Psoas muscle (tissue), 8 donors: ENCODE data around the gene CLCN7. TPM values are rescaled to one million over a fixed set of nuclear protein-coding genes. Genes with fewer than 3 reads are reported as not detected.

Experiments used
- ATAC-seq, 4 donors: fragments of 200-7000 bp; cut with Tn5 transposase; one replicate each; pipeline ENCODE4 v1.9.1; 2020; ENCODE audit warnings: moderate library complexity in 3 of 4, mild to moderate bottlenecking in 2 of 4
- DNase-seq, 2 donors: peaks; one replicate each; pipeline ENCODE4 v3.0.0-alpha.2; 2020
- H3K27ac ChIP-seq: fragments of 200-600 bp; one replicate; pipeline ENCODE4 v1.8.0; 2022
- H3K27me3 ChIP-seq, 3 donors: fragments of 200-600 bp in 1 of 3; one replicate each; pipeline versions ENCODE4 v1.6.1 to v1.8.0; 2013 to 2022; ENCODE audit warnings: low read length in 2 of 3, mild to moderate bottlenecking in 2 of 3, moderate library complexity in 1 of 3; ENCODE audit not compliant: insufficient read depth in 3 of 3
- H3K36me3 ChIP-seq, 2 donors: fragments of 200-600 bp in 1 of 2; one replicate each; pipeline versions ENCODE4 v1.6.1 to v1.8.0; 2013 to 2022; ENCODE audit warnings: low read depth in 1 of 2, mild to moderate bottlenecking in 1 of 2, moderate library complexity in 1 of 2; ENCODE audit not compliant: insufficient read depth in 1 of 2
- H3K4me1 ChIP-seq: fragments of 200-600 bp; one replicate; pipeline ENCODE4 v1.8.0; 2022
- H3K4me3 ChIP-seq: fragments of 200-600 bp; one replicate; pipeline ENCODE4 v1.8.0; 2022; ENCODE audit warnings: mild to moderate bottlenecking
- H3K9me3 ChIP-seq: fragments of 200-600 bp; one replicate; pipeline ENCODE4 v1.8.0; 2022
- WGBS, 3 donors: extraction: QIAGEN DNeasy Blood & Tissue Kit; methylation state at CpG; one replicate each; pipeline versions ENCODE4 v1.1.6 to v1.1.7; 2013; 5-methylcytosine and 5-hydroxymethylcytosine counted together
- intact Hi-C, 2 donors: fragments of 100-400 bp; cut with DNase I; formaldehyde crosslinking; loops; one replicate each; pipeline versions ENCODE4 v1.11.0 to v1.14.2; 2022
- polyA plus RNA-seq, 3 donors: library from polyadenylated mRNA; stranded (reverse); fragments of 200-250 nt; gene quantifications; one replicate each; pipeline ENCODE4 v1.2.3, GENCODE V29; 2013
- total RNA-seq, 4 donors: library from RNA; stranded (reverse); fragmentation: NEBNext Ultra II Directional in 2 of 4; extraction: Animal tissue kit (Norgen Biotek cat#: 25700) in 2 of 4; gene quantifications; one replicate each; pipeline versions ENCODE4 v1.2.1 to v1.2.4, GENCODE V29; 2021 to 2023
- TF ChIP-seq, protein P1 (sequence below): fragments of 200-600 bp; IDR thresholded peaks from one replicate; pipeline ENCODE4 v1.8.0; 2022; ENCODE audit warnings: antibody characterized with exemption
- donor health status: healthy with polysubstance abuse.
- donor health status: DM: no; HTN: no; CAD: no; lungs with moderate emphysema.
- donor health status: Bipolar disorder and iron deficiency.
- donor health status: healthy.
- donor health status: DM: yes; HTN: yes; CAD: no.
- donor health status: DM: no; HTN: no; CAD: no.
- donor health status: DM: no; HTN: no; CAD: no.
- donor health status: DM: yes; HTN: yes; CAD: no.

CLCN7 gene
- total and polyA plus RNA-seq, 7 donors: 27.0 to 65.4 (median 41.2) TPM

GRCh38 chr16:1511662-1512569 lies 37.1 kb upstream of the CLCN7 start:
- DNase-seq: no peak
- Histone ChIP-seq H3K9me3 (no peaks in the 10 kb centered on the region), H3K27me3 (no peaks in the 10 kb centered on the region), H3K4me3 (no peak overlapping the region), H3K4me1 (peaks cover 19% of the 10 kb centered on the region), H3K27ac (no peak overlapping the region), H3K36me3 (peaks cover 0 to 6% of the 10 kb centered on the region in 2 donors)
- intact Hi-C loops: no loop called here
- WGBS, 3 donors: 79 to 84% (median 80%) methylated on average over 25 to 30 of the region's 30 CpGs
- TF ChIP-seq, protein P1, sequence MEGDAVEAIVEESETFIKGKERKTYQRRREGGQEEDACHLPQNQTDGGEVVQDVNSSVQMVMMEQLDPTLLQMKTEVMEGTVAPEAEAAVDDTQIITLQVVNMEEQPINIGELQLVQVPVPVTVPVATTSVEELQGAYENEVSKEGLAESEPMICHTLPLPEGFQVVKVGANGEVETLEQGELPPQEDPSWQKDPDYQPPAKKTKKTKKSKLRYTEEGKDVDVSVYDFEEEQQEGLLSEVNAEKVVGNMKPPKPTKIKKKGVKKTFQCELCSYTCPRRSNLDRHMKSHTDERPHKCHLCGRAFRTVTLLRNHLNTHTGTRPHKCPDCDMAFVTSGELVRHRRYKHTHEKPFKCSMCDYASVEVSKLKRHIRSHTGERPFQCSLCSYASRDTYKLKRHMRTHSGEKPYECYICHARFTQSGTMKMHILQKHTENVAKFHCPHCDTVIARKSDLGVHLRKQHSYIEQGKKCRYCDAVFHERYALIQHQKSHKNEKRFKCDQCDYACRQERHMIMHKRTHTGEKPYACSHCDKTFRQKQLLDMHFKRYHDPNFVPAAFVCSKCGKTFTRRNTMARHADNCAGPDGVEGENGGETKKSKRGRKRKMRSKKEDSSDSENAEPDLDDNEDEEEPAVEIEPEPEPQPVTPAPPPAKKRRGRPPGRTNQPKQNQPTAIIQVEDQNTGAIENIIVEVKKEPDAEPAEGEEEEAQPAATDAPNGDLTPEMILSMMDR: no peak
- no peak for ATAC-seq

DNA sequence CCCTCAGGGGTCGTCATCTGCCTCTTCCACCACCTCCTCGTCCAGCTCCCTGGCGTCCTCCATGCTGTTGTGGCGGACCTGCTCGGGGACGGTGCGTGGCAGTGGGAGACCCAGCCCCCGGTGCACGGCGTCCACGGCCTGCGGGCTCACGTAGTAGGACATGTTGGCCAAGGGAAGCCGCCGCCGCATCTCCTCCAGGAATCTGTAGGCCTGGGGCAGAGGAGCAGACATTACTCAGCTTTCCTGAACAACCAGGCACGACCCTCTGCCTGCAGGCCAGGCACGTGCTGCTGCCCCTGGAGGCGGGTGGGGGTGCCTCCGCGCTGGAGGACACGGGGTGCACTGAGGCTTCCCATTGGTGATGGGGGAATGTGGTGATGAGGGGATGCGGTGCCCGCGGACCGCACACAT lies 36.1 kb upstream of the CLCN7 start:
- Histone ChIP-seq H3K27ac (peak overlapping the region; percentile 91), H3K36me3 (peaks cover 0 to 16% of the 10 kb centered on the region in 2 donors), H3K27me3 (no peaks in the 10 kb centered on the region), H3K4me1 (peaks cover 19% of the 10 kb centered on the region), H3K4me3 (no peak overlapping the region), H3K9me3 (no peaks in the 10 kb centered on the region)
- DNase-seq (no peak), ATAC-seq (no peak)
- WGBS, 3 donors: 91 to 93% (median 91%) methylated on average over 25 to 26 of the region's 26 CpGs
- intact Hi-C loops: no loop called here
- TF ChIP-seq, protein P1: no peak

DNA sequence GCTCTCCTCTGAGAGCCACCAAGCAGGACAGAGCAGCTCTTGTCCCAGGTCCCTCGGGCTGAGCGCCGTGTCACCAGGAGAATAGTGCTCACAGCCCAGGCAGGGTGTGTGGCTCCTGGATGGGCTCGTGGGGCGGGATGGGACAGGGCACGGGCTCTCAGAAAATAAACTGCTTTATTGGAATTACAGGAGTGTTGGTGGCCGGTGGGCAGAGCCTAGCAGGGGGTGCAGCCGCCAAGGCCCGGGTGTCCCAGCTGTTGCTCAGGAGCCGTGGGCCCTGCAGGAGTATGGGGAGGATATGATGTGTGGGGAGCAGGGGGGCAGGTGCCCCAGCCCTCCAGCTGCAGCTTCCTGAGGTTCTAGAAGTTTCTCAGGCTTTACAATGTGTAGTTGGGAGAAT lies 35.4 kb upstream of the CLCN7 start:
- H3K36me3 ChIP-seq: peaks cover 0 to 21% of the 10 kb centered on the region in 2 donors
- intact Hi-C loops: no loop called here

GRCh38 chr16:1509307-1510221 lies 34.7 kb upstream of the CLCN7 start:
- DNase-seq (peak; percentile 68 to 85), ATAC-seq (peak; percentile 84 to 97 (median 94))
- Histone ChIP-seq H3K4me1 (peaks cover 19% of the 10 kb centered on the region), H3K9me3 (no peaks in the 10 kb centered on the region), H3K36me3 (peaks cover 0 to 27% of the 10 kb centered on the region in 2 donors), H3K4me3 (peak overlapping the region; percentile 42), H3K27me3 (no peaks in the 10 kb centered on the region), H3K27ac (peak overlapping the region; percentile 91)
- 46 to 62% (median 57%) methylated on average over 38 to 44 of the region's 44 CpGs for WGBS, 3 donors
- TF ChIP-seq, protein P1: no peak
- intact Hi-C loops: no loop called here

More for the DNA sequence above, 35.4 kb upstream of the CLCN7 start:
- H3K27ac ChIP-seq: peak overlapping the region; percentile 91
- H3K9me3 ChIP-seq: no peaks in the 10 kb centered on the region
- ATAC-seq: peak in 1 of 4 donors; percentile 42
- H3K4me1 ChIP-seq: peaks cover 19% of the 10 kb centered on the region
- H3K27me3 ChIP-seq: no peaks in the 10 kb centered on the region
- TF ChIP-seq, protein P1: no peak
- 53 to 68% (median 63%) methylated on average over 10 of the region's 10 CpGs for WGBS, 3 donors
- no peak for DNase-seq
- H3K4me3 ChIP-seq: peak overlapping the region; percentile 42
